ENCODE measurements around the gene F7. TPM values are rescaled to one million over a fixed set of nuclear protein-coding genes. Genes with fewer than 3 reads are reported as not detected.
"Not testable (repeated sequence)": the region's sequence is repeated elsewhere in the genome, so short reads cannot be mapped to it uniquely, and the experiment has no call there.

F7 gene
- 1 to 10 TPM in 9 of 12 donors, under 1 TPM in 1, not detected in 2; 0.94 to 3.5 (median 1.7) TPM for polyA plus RNA-seq (ENCODE audit: insufficient read length in 12 of 12)
- long read RNA-seq, donor 1, partial matches to known transcripts: 0 of 3 reads
- long read RNA-seq, donor 1, other reads (novel, unspliced or antisense): 0 of 3 reads
- long read RNA-seq, donor 2: 0 reads
- long read RNA-seq, donor 3: 0 reads
- long read RNA-seq, donor 4: 0 reads
- long read RNA-seq, donor 5: 0 reads
- long read RNA-seq, donor 6: 0 reads
- long read RNA-seq, donor 7: 0 reads
- long read RNA-seq, donor 8: 0 reads
- long read RNA-seq, donor 9: 0 reads
- long read RNA-seq, donor 10: 0 reads
- long read RNA-seq, donor 11: 0 reads

DNA sequence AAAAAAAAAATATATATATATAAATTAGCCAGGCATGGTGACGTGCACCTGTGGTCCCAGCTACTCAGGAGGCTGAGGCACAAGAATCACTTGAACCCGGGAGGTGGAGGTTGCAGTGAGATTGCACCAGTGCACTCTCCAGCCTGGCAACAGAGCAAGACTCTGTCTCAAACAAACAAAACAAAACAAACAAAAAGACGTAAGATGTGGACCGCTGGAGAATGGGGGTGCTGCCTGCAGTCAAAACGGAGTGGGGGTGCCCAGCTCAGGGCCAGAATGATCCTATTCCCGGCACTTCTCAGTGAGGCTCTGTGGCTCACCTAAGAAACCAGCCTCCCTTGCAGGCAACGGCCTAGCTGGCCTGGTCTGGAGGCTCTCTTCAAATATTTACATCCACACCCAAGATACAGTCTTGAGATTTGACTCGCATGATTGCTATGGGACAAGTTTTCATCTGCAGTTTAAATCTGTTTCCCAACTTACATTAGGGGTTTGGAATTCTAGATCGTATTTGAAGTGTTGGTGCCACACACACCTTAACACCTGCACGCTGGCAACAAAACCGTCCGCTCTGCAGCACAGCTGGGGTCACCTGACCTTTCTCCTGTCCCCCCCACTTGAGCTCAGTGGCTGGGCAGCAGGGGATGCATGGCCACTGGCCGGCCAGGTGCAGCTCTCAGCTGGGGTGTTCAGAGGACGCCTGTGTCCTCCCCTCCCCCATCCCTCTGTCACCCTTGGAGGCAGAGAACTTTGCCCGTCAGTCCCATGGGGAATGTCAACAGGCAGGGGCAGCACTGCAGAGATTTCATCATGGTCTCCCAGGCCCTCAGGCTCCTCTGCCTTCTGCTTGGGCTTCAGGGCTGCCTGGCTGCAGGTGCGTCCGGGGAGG lies at the start of gene F7:
F7 (plus strand) TSS at position 760 of the 889 bp plus-strand sequence; CDS start at position 811, 51 bp downstream.
- DNase-seq: no peak

DNA sequence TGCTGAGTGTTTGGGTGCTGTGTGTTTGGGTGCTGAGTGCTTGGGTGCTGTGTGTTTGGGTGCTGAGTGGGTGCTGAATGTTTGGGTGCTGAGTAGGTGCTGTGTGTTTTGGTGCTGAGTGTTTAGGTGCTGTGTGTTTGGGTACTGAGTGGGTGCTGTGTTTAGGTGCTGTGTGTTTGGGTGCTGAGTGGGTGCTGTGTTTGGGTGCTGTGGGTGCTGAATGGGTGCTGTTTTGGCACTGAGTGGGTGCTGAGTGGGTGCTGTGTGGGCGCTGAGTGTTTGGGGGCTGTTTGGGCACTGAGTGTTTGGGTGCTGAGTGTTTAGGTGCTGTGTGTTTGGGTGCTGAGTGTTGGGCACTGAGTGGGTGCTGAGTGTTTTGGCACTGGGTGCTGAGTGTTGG lies 48.5 kb upstream of the F7 start:
- DNase-seq: no peak

DNA sequence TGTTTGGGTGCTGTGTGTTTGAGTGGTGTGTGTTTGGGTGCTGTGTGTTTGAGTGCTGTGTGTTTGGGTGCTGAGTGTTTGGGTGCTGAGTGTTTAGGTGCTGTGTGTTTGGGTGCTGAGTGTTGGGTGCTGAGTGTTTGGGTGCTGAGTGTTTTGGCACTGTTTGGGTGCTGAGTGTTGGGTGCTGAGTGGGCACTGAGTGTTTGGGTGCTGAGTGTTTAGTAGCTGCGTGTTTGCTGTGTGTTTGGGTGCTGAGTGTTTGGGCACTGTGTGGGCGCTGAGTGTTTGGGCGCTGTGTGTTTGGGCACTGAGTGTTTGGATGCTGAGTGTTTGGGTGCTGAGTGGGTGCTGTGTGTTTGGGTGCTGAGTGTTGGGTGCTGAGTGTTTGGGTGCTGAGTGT lies 48.0 kb upstream of the F7 start:
- DNase-seq: not testable (repeated sequence)

DNA sequence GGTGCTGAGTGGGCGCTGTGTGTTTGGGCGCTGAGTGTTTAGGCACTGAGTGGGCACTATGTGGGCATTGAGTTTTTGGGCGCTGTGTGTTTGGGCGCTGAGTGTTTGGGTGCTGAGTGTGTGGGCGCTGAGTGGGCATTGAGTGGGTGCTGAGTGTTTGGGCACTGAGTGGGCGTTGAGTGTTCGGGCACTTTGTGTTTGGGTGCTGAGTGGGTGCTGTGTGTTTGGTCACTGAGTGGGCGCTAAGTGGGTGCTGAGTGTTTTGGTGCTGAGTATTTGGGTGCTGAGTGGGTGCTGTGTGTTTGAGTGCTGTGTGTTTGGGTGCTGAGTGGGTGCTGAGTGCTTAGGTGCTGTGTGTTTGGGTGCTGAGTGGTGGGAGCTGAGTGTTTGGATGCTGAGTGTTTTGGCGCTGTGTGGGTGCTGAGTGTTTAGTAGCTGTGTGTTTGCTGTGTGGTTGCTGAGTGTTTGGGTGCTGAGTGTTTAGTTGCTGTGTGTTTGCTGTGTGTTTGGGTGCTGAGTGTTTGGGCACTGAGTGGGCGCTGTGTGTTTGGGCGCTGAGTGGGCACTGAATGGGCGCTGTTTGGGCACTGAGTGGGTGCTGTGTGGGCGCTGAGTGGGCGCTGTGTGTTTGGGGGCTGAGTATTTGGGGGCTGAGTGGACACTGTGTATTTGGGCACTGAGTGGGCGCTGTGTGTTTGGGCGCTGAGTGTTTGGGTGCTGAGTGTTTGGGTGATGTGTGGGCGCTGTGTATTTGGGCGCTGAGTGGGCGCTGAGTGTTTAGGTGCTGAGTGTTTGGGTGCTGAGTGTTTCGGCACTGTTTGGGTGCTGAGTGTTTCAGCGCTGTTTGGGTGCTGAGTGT lies 47.2 kb upstream of the F7 start:
- no peak for DNase-seq

DNA sequence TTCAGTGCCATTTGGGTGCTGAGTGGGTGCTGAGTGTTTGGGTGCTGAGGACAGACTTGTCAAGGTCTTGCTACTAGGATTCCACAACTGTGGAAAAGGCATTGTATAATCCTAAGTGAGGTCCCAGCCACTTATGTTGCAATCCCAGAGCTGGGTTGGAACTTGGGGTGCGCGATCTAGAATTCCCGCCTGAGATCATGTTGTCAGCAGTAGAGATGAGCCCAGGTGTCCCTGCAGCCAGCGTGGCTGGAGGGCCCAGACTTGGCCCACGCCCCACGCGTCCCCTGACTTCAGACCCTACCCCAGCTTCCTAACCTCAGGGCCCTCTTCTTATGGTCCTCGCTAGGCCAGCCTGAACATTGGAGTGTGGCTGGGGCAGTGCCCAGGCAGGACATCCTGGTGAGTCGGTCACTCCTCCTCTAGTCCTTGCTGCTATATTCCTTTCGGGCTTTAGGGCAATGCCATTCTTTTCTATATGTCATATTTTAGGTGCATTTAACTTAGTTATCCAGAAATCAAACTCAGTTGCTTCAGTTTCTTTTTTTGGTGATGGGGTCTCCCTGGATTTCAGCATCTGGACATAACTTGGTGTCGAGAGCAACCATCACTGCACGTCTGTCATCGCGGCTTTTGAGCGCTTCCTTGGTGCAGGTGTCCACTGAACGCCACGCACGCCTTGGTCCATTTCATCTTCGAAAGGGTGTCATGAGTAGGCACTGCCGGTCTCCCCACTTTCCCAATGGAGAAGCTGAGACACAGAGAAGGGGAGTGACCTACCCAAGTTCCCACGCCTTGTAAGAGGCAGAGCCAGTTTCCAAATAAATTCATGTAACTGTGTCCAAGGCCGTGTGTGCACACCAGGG lies 46.4 kb upstream of the F7 start:
- no peak for DNase-seq

DNA sequence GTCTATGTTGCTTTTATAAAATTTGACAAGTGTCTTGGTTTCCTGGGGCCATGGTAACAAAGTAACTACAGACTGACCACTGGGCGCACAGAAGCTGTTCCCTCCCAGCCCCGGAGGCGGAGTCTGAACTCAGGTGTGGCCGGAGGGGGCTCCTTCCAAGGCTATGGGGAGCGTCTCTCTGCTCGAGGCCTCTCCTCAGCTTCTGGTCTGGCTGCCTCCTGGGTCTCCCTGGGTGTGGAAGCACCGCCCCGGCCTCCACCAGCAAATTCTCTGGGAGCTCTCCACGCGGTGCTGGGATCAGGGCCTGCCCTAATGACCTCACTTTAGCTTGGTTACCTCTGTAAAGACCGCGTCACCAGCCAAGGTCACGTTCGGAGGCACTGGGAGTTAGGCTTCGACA lies 45.7 kb upstream of the F7 start:
- no peak for DNase-seq

DNA sequence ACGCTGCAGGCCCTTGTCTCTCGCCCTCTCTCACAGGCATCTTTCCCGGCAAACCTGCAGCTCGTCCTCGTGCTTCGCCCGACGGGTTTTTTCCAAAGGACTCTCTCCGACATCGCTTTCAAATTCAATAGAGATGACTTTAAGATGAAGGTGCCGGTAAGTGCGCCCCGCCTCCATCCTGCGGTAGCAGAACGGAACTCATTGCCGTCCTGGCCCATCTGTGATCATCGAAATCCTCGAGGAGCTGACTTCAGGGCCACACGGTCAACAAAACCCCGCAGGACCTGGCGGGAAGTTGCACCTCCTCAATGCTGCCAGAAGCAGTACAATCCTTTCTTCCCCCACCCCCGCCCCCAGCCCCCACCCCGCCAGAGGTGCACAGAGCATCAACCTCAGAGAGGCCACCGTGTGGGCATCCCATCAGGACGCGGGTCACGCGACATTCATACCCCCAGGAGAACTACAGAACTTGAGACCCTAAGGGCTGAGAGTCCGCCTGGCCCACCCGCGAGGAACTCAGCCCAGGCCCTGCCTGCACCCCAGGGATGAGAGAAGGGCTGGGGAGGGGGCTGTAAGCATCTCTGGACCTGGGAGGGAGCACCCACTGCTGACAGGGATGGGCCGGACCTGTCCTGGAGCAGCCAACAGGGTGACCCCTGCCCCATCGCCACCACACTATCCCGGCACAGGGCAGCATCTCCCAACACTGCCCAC lies 44.9 kb upstream of the F7 start:
- no peak for DNase-seq

DNA sequence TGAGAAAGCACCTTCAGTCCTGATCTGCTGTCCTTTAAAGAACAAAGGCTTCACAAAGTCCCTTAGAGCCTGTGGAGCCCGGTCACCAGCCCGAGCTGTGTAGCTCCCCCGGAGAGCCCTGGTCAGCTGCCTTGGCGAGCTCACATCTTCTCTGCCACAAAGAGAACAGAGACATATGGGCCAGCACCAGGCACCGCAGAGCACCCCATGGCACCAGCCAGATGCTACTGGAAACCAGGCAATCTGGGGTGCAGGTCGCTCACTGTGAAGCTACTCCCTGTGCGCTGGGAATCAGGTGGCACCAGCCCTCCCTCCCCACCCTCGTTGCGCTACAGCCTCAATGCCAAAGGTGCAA lies 44.3 kb upstream of the F7 start:
- no peak for DNase-seq

DNA sequence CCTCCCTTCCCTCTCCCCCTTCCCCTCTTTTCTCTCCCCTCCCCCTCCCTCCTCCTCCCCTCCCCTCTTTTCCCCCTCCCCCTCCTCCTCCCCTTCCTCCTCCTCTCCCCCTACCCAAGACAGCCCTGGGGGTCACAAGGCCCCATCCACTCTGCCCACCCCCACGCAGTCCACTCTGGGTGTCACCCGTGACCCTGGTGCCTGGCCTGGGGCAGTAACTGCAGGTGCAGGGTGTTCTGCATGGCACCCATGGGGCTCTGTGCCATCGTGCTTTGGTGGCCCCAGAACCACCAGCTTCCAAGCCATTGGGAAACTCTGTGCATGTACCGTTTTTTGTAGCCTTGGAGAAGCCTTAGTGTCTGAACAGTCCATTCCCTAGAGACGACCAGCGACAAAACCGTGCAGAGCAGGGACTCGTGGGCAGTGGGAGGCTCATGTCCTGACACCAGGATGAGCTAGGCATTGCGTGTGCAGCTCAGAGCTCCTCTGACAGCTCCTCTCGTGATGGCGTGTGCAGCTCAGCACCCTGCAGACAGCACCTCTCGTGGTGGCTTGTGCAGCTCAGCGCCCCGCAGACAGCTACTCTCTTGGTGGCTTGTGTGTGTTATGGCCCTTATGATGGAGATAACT lies 43.7 kb upstream of the F7 start:
- no peak for DNase-seq

DNA sequence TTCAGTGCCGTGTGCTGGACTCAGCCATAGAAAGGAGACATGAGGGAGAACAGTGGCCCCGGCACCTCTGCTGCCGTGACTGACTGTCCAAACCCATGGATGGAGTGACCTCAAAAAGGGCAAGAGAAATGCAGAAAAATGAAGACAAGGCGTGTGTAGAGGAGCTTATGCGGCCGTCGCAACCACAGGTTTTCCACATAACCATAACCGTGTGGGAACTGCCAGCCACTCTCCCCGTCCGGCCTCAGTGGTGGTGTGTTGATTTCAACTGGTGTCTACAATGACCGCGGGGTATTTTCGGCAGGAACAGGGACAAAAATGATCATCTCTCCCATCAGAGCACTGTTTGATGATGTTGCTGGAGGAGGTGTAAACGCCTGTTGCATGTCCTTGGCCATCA lies 42.9 kb upstream of the F7 start:
- DNase-seq: no peak

DNA sequence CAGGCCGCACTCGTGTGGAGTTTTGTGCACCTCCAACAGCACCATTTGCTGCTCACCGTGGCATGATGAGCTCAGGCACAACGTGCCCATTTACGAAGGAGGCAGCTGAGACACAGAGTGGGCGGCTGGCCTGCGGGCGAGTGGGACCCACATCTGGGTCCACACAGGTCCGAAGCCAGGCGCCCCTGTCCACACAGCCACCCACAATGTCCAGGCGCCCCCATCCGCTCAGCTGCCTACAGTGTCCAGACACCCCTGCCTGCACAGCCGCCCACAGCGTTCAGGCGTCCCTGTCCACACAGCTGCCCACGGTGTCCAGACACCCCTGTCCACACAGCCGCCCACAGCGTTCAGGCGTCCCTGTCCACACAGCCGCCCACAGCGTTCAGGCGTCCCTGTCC lies 42.5 kb upstream of the F7 start:
- no peak for DNase-seq

DNA sequence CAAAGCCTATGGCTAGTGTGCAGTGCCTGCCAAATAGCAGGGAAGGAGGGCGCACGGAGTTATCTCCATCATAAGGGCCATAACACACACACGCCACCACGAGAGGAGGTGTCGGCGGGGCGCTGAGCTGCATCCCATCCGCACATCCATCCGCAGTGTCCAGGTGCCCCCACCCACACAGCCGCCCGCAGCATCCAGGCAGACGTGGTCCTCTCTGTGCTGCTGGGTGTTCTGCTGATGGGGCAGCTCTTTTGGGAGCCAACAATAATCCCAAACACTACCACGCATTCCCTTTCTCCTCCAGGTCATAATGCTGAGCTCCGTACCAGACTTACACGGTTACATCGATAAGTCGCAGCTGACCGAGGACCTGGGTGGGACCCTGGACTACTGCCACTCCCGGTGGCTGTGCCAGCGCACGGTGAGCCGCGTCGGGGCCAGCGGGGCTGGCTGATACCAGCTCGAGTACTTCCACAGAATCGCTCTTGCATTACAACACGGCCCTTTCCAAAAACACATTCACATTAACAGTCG lies 41.5 kb upstream of the F7 start:
- DNase-seq: no peak

DNA sequence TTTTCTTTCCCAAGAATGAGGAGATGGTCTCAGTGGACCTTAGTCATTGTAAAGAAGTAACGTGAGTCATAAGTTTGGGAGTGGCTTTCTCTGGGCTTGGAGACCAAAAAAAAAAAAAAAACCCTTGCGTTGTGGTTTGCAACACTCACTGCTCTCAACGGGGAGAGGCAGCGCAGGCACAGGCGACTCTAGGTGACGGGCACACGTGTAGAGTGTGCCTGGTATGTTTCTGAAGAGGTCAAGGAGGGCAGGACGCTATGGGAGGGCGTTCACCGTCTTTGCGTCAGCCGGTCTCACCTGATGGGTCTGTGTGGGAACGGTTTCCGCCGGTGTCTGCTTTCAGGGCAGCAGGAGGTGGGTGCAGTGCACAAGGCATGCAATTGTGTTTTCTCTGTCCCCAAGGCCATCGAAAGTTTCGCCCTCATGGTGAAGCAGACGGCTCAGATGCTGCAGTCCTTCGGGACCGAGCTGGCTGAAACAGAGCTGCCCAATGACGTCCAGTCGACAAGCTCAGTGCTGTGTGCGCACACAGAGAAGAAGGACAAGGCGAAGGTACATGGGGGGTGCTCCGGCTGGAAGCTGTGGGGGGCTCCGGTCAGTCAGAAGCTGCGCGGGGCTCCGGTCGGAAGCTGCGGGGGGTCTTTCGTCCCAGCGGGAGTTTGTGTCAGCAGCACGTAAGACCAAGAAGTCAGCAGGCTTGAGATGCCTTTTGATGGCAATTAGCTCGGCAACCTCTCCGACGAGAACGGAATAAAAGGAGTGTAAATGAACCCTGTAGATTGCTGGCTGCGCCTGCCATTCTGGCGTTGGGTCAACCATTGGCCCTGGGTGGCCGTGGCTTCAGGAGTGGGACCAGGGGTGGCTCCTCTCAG lies 40.8 kb upstream of the F7 start:
- DNase-seq: peak; percentile 81

DNA sequence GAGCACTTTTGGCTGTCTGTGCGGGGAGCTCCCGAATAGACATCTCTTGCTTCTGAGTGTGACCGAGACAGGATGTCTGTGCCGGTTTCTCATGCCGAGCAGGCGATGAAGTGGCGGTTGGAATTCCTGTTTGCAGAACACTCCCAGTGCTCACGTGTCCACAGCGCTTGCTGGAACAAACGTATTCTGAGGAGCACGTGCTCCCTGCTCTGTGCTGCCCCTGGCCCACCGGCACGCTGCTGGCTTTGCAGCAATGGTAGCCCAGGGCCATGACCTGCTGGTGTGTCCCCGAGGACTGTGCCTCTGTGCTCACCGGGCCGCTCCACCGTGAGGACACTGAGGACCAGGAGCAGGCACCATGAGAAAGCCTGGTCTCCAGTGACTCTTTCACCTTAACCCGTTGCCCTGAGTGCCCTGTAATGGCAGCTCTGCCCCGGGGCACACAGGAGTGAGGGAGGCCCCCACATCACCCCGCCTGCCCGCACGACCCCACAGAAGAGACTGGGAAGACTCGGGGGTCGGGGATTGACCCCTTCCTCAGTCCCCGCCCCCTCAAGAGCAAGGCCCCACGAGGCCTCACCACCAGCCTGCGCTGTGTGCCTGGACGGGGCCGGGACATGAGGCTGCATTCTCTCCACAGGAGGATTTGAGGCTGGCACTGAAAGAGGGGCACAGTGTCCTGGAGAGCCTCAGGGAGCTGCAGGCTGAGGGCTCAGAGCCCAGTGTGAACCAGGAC lies 40.0 kb upstream of the F7 start:
- DNase-seq: no peak

DNA sequence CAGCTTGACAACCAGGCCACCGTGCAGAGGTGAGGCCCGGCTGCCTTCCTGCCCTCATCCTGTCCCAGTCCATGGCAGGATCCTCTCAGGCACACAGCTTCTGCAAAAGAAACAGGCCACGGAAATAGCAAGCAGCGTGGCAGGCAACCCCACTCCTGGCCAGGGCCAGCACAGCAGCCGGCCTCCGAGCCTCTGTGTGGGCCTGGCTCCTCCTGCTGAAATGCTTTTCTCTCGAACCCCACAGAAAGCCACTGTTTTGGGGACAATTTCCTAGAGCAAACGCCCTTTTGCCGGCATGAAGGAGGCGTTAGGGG lies 39.5 kb upstream of the F7 start:
- no peak for DNase-seq

DNA sequence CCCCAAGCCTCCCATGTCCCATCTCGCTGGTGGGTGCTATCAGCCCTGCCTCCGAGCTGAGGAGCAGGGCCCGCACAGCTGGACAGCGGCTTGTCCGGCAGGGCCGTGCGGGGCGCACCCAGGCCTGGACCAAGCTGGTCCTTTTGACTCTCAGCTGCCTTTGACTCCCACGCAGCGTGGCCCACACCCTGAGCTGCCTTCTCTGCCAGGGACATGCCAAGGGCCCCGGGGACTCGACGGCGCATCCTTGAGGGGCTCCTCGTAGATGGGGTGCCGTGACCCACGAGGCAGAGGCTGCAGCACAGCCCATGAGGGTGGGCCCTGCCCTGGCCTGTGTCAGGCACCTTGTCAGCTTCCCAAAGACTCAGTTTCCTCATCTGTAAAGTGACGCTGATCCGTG lies 38.8 kb upstream of the F7 start:
- DNase-seq: no peak

DNA sequence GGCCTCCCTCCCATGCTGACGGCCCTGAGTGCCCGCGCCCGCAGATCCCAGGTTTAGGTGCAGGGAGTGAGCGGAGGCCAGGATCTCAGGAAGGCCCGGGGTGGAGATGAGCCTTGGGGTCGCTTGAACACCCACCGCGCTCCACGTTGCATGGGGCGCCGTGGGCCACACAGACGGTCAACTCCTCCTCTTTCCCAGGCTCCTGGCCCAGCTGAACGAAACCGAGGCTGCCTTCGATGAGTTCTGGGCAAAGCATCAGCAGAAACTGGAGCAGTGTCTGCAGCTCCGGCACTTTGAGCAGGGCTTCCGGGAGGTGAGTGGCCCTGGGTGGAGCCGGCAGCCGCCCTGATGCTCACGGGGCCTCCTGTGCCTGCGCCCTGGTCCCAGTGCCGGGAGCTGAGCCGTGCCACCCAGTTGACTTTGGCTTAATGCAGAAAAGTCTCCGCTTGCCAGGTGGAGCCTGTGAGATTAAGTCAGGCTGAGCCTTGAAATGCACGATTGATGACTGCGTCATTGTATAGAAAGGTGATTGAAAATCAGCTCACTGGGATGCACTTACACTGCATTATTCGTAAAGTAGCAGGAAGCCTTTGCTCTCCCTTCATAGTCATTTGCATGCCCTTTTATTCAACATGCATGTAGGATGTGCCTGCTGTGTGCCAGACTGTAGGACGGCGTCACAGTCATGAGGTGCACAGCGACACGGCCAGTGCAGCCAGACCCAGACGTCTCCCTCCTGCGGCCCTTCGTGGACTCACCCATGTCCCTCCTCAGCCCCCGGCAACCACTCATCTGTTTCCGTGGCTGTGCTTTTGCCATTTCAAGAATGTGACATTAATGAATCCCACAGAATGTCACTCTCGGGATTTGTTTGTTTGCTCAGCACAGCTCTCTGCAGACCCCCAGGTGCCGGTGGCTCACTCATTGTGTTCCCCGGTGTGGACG lies 35.5 kb upstream of the F7 start:
- no peak for DNase-seq
